Spleen (tissue), 11 donors: ENCODE measurements around the gene ST7L. TPM values are rescaled to one million over a fixed set of nuclear protein-coding genes. Genes with fewer than 3 reads are reported as not detected.

Experiments used
- DNase-seq: peaks from one replicate; pipeline ENCODE4 v3.0.0-alpha.2; 2020
- H3K27ac ChIP-seq, 8 donors: fragments of 200-600 bp; sonication (generic) in 7 of 8; 1 replicate in 4 of 8; 2 replicates in 4 of 8; pipeline versions ENCODE4 v1.5.0 to v1.8.0; 2016 to 2021; ENCODE audit warnings: inconsistent platforms in 4 of 8, mild to moderate bottlenecking in 4 of 8, moderate library complexity in 1 of 8
- H3K27me3 ChIP-seq, 7 donors: fragments of 200-600 bp; sonication (generic) in 6 of 7; replicated peaks in 1 of 7; 1 replicate in 4 of 7; 2 replicates in 3 of 7; pipeline versions ENCODE4 v1.5.0 to v1.8.0; 2016 to 2021; ENCODE audit warnings: inconsistent platforms in 3 of 7, mild to moderate bottlenecking in 1 of 7
- H3K36me3 ChIP-seq, 6 donors: fragments of 200-600 bp; sonication (generic) in 5 of 6; 1 replicate in 4 of 6; 2 replicates in 2 of 6; pipeline versions ENCODE4 v1.5.0 to v1.8.0; 2016 to 2021; ENCODE audit warnings: inconsistent platforms in 2 of 6
- H3K4me1 ChIP-seq, 6 donors: fragments of 200-600 bp; sonication (generic) in 5 of 6; 1 replicate in 3 of 6; 2 replicates in 3 of 6; pipeline versions ENCODE4 v1.5.0 to v1.8.0; 2016 to 2021; ENCODE audit warnings: inconsistent platforms in 3 of 6
- H3K4me3 ChIP-seq, 8 donors: fragments of 200-600 bp; sonication (generic) in 7 of 8; 1 replicate in 4 of 8; 2 replicates in 4 of 8; pipeline versions ENCODE4 v1.5.0 to v1.8.0; 2016 to 2021; ENCODE audit warnings: inconsistent platforms in 4 of 8, mild to moderate bottlenecking in 4 of 8, moderate library complexity in 2 of 8
- H3K9me3 ChIP-seq, 8 donors: fragments of 200-600 bp; sonication (generic) in 7 of 8; 1 replicate in 4 of 8; 2 replicates in 4 of 8; pipeline versions ENCODE4 v1.5.0 to v1.8.0; 2016 to 2021; ENCODE audit warnings: inconsistent platforms in 4 of 8
- POLR2A ChIP-seq, 3 donors: fragments of 450-650 bp; IDR thresholded peaks; one replicate each; pipeline ENCODE4 v1.5.1; 2017; ENCODE audit warnings: antibody characterized with exemption in 3 of 3, mild to moderate bottlenecking in 1 of 3
- POLR2AphosphoS5 ChIP-seq, 3 donors: sonication (generic); formaldehyde crosslinking; IDR thresholded peaks; one replicate each; pipeline ENCODE4 v1.5.1; 2017; ENCODE audit warnings: antibody characterized with exemption in 3 of 3
- WGBS, 5 donors: extraction: QIAGEN DNeasy Blood & Tissue Kit in 3 of 5; methylation state at CpG; one replicate each; pipeline versions ENCODE4 v1.1.5 to v1.1.7; 2013 to 2018; 5-methylcytosine and 5-hydroxymethylcytosine counted together
- intact Hi-C: fragments of 100-400 bp; cut with DNase I; formaldehyde crosslinking; loops from one replicate; pipeline ENCODE4 v1.15.0; 2023; ENCODE audit warnings: low total_unique reads
- polyA plus RNA-seq, 3 donors: library from polyadenylated mRNA; stranded (reverse); fragments of 200-250 nt; gene quantifications; one replicate each; pipeline ENCODE4 v1.2.1, GENCODE V29; 2013
- total RNA-seq, 7 donors: library from RNA; depleted of rRNA in 3 of 7; stranded (reverse); fragments of >200 nt in 3 of 7; fragmentation: NEBNext Ultra II Directional in 4 of 7; extraction: Animal tissue kit (Norgen Biotek cat#: 25700) in 4 of 7; gene quantifications; one replicate each; pipeline versions ENCODE4 v1.1.0 to v1.2.1, GENCODE V29; 2016 to 2021
- TF ChIP-seq, protein P1 (sequence below), 11 experiments: fragments of 200-600 bp in 7 of 11; fragments of 450-650 bp in 4 of 11; sonication (generic) in 4 of 11; IDR thresholded peaks in 8 of 11; conservative IDR thresholded peaks in 3 of 11; 1 replicate in 7 of 11; 2 replicates in 4 of 11; pipeline versions ENCODE4 v1.4.0 to v1.8.0; 2016 to 2021; ENCODE audit warnings: antibody characterized with exemption in 11 of 11, inconsistent platforms in 4 of 11, mild to moderate bottlenecking in 1 of 11
- donor health status: healthy with polysubstance abuse.
- donor health status: DM: no; HTN: no; CAD: no; lungs with moderate emphysema.
- donor health status: DM: no; HTN: no; CAD: no.
- donor health status: Bipolar disorder and iron deficiency.
- donor health status: healthy.
- donor health status: DM: no; HTN: no; CAD: no.
- donor health status: DM: yes; HTN: yes; CAD: no.

Gene ST7L
- total and polyA plus RNA-seq, 10 donors, result 6.1 to 23.9 (median 18.6) TPM

DNA sequence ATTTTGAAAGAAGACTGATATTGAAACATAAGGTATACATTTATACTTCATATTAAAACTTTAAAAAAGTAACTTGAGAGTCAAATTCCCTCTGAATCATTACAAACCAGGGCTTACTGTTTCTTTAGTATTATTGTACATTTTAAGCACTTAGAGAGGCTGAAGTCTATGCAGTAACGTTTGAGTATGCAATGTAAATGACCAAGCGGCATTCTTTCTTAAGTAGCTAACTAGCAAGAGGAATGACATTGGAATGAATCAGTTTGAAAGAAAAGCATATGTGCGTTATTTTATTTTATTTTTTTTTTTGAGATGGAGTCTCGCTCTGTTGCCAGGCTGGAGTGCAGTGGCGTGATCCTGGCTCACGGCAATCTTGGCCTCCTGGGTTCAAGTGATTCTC is 85.9 kb downstream of the ST7L start:
- intact Hi-C loops, result no loop called here
- 90 to 97% (median 95%) methylated on average over 6 of the region's 6 CpGs for WGBS, 5 donors
- peaks cover 0 to 43% (median under 1%) of the 10 kb centered on the region in 6 donors for H3K36me3 ChIP-seq

DNA sequence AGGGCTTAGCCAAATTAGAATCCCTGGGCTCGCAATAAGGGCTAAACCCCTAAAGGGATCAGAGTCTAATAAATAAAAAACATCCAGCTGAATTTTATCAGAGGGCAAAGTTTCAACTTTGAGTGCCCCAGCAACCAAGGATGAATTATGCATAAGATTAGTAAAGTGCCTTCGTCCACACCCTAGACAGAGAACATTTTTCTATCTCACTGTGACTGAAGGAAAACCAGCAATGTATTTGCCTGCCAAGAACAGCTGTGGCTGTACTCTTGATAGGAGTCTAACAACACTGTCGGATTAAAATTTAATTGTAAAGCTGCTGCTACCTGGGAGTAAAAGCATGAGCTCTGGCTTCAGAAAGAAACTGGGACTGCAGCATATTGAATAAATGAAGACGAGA is 86.9 kb downstream of the ST7L start:
- TF ChIP-seq POLR2AphosphoS5 (IDR thresholded peaks at IDR 0.05) (no peak), POLR2A (IDR thresholded peaks at IDR 0.05) (no peak)
- TF ChIP-seq, protein P1, sequence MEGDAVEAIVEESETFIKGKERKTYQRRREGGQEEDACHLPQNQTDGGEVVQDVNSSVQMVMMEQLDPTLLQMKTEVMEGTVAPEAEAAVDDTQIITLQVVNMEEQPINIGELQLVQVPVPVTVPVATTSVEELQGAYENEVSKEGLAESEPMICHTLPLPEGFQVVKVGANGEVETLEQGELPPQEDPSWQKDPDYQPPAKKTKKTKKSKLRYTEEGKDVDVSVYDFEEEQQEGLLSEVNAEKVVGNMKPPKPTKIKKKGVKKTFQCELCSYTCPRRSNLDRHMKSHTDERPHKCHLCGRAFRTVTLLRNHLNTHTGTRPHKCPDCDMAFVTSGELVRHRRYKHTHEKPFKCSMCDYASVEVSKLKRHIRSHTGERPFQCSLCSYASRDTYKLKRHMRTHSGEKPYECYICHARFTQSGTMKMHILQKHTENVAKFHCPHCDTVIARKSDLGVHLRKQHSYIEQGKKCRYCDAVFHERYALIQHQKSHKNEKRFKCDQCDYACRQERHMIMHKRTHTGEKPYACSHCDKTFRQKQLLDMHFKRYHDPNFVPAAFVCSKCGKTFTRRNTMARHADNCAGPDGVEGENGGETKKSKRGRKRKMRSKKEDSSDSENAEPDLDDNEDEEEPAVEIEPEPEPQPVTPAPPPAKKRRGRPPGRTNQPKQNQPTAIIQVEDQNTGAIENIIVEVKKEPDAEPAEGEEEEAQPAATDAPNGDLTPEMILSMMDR (IDR thresholded peaks at IDR 0.05 in 8 of 11, conservative IDR thresholded peaks at IDR 0.05 in 3 of 11), result no peak
- no peak for DNase-seq
- 91 to 97% (median 95%) methylated on average over 4 of the region's 4 CpGs for WGBS, 5 donors
- H3K27me3 ChIP-seq, result no peaks in the 10 kb centered on the region
- no peaks in the 10 kb centered on the region for H3K4me1 ChIP-seq
- peaks cover 0 to 43% (median 4%) of the 10 kb centered on the region in 6 donors for H3K36me3 ChIP-seq
- H3K27ac ChIP-seq, result no peak overlapping the region
- intact Hi-C loops, result no loop called here
- no peaks in the 10 kb centered on the region for H3K9me3 ChIP-seq
- H3K4me3 ChIP-seq, result no peak overlapping the region

More for the DNA sequence above, 85.9 kb downstream of the ST7L start:
- no peak for DNase-seq
- Histone ChIP-seq H3K27ac (no peak overlapping the region), H3K4me3 (no peak overlapping the region), H3K9me3 (no peaks in the 10 kb centered on the region), H3K4me1 (no peaks in the 10 kb centered on the region), H3K27me3 (no peaks in the 10 kb centered on the region)
- TF ChIP-seq POLR2A (IDR thresholded peaks at IDR 0.05), result no peak
- TF ChIP-seq POLR2AphosphoS5 (IDR thresholded peaks at IDR 0.05), result no peak

DNA sequence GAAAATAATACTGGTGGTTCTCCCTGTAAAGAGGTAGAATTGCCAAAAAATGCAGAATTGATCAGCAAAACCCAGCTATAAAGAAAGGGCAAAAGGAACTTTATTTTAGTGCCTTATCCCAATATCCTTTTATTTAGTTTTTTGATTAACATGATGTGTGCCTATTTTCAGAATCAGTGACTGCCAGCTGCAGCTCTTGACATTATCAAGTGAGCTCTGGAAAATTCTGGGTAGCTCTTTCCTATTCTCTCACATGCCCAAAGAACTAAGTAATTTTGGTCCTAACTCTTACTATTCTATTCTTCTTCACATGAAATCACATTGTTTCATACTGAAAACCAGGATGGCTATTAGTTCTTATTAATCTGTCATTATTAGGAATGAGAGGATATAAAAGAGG is 88.1 kb downstream of the ST7L start:
- Histone ChIP-seq H3K36me3 (peaks cover 0 to 49% (median 8%) of the 10 kb centered on the region in 6 donors), H3K27me3 (no peaks in the 10 kb centered on the region), H3K9me3 (no peaks in the 10 kb centered on the region), H3K4me1 (no peaks in the 10 kb centered on the region), H3K4me3 (no peak overlapping the region), H3K27ac (no peak overlapping the region)
- no peak for TF ChIP-seq POLR2A (IDR thresholded peaks at IDR 0.05)
- TF ChIP-seq POLR2AphosphoS5 (IDR thresholded peaks at IDR 0.05), result no peak
- DNase-seq, result no peak
- intact Hi-C loops, result no loop called here

- no peak for TF ChIP-seq POLR2A (IDR thresholded peaks at IDR 0.05)
- TF ChIP-seq, protein P1 (IDR thresholded peaks at IDR 0.05 in 8 of 11, conservative IDR thresholded peaks at IDR 0.05 in 3 of 11), result no peak
- no peak for TF ChIP-seq POLR2AphosphoS5 (IDR thresholded peaks at IDR 0.05)
- H3K27ac ChIP-seq, result no peak overlapping the region
- no peak overlapping the region for H3K4me3 ChIP-seq
- no peaks in the 10 kb centered on the region for H3K27me3 ChIP-seq
- no peak for DNase-seq
- no peaks in the 10 kb centered on the region for H3K4me1 ChIP-seq
- intact Hi-C loops, result no loop called here
- no peaks in the 10 kb centered on the region for H3K9me3 ChIP-seq
- H3K36me3 ChIP-seq, result peaks cover 0 to 51% (median 13%) of the 10 kb centered on the region in 6 donors
Measured at GRCh38 chr1:112529301-112529700, 89.6 kb downstream of the ST7L start.

DNA sequence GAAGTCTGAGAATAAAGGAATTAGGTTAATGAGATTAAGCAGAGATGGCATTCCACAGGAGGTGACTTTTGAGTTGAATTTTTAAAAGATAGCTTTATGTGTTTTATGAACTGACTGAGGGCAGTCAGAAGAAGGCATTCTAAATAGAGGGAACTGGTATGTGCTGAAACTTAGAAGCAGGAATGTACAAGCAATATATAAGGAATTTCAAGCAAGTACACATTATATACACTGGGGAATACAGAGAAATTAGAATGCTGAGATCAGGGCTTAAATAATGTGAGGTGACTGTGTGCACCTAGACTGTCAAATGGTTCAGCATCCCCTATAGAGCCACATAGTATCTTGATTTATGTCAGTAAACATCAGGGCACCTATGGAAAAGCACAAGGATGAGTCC is 90.9 kb downstream of the ST7L start:
- no peak overlapping the region for H3K4me3 ChIP-seq
- peaks cover 0 to 51% (median 13%) of the 10 kb centered on the region in 6 donors for H3K36me3 ChIP-seq
- no peak overlapping the region for H3K27ac ChIP-seq
- H3K27me3 ChIP-seq, result no peaks in the 10 kb centered on the region
- no peaks in the 10 kb centered on the region for H3K4me1 ChIP-seq
- intact Hi-C loops, result no loop called here
- TF ChIP-seq, protein P1 (IDR thresholded peaks at IDR 0.05 in 8 of 11, conservative IDR thresholded peaks at IDR 0.05 in 3 of 11), result no peak
- no peak for TF ChIP-seq POLR2AphosphoS5 (IDR thresholded peaks at IDR 0.05)
- TF ChIP-seq POLR2A (IDR thresholded peaks at IDR 0.05), result no peak
- no peaks in the 10 kb centered on the region for H3K9me3 ChIP-seq
- DNase-seq, result no peak
